B cell (primary cell): ENCODE results near the gene C4orf17. TPM values are rescaled to one million over a fixed set of nuclear protein-coding genes. Genes with fewer than 3 reads are reported as not detected.

Source experiments
- ATAC-seq: fragments of 200-7000 bp; cut with Tn5 transposase; one replicate; pipeline ENCODE4 v1.10.0; 2021; ENCODE audit warnings: low read depth, mild to moderate bottlenecking, moderate number of reproducible peaks, moderate library complexity
- CTCF ChIA-PET: fragments of 350-600 bp; sonication (Branson Sonifier 250); formaldehyde crosslinking; loops from one replicate; lab custom pipeline; 2021; ENCODE audit warnings: antibody characterized with exemption, inconsistent platforms; lab: Charles Lee
- POLR2A ChIA-PET: fragments of 350-600 bp; sonication (Branson Sonifier 250); formaldehyde crosslinking; loops from one replicate; lab custom pipeline; 2021; ENCODE audit warnings: antibody characterized with exemption; lab: Charles Lee
- DNase-seq: peaks from one replicate; pipeline ENCODE4 v3.0.0; 2013
- H2AFZ ChIP-seq: 2 replicates; pipeline ENCODE4 v1.6.1; 2012; ENCODE audit warnings: mild to moderate bottlenecking, low read depth, low read length; ENCODE audit not compliant: insufficient read depth, poor library complexity, severe bottlenecking
- H3K27ac ChIP-seq, 2 donors: 1 replicate in 1 of 2; 2 replicates in 1 of 2; pipeline ENCODE4 v1.5.1; 2012 to 2013; ENCODE audit warnings: low read length in 2 of 2, mild to moderate bottlenecking in 2 of 2, moderate library complexity in 1 of 2
- H3K27me3 ChIP-seq, 4 experiments: fragments of 200-600 bp in 1 of 4; sonication (generic) in 1 of 4; replicated peaks in 1 of 4; 1 replicate in 2 of 4; 2 replicates in 2 of 4; pipeline versions ENCODE4 v1.6.1 to v1.7.0; 2013 to 2016; ENCODE audit warnings: low read length in 3 of 4, mild to moderate bottlenecking in 2 of 4, mixed read lengths in 1 of 4, moderate library complexity in 1 of 4; ENCODE audit not compliant: insufficient read depth in 4 of 4, control insufficient read depth in 3 of 4; ENCODE audit errors: control extremely low read depth in 1 of 4
- H3K36me3 ChIP-seq, 2 experiments: replicated peaks in 1 of 2; 1 replicate in 1 of 2; 2 replicates in 1 of 2; pipeline versions ENCODE4 v1.6.1 to v1.7.1; 2013; ENCODE audit warnings: low read length in 1 of 2; ENCODE audit not compliant: insufficient read depth in 2 of 2, control insufficient read depth in 1 of 2; ENCODE audit errors: control extremely low read depth in 1 of 2, extremely low read depth in 1 of 2
- H3K4me1 ChIP-seq, 2 donors: fragments of 200-600 bp in 1 of 2; sonication (generic) in 1 of 2; 1 replicate in 1 of 2; 2 replicates in 1 of 2; pipeline versions ENCODE4 v1.5.1 to v1.6.1; 2013 to 2017; ENCODE audit warnings: low read length in 2 of 2; ENCODE audit not compliant: control insufficient read depth in 2 of 2, insufficient read depth in 2 of 2
- H3K4me2 ChIP-seq: replicated peaks from 2 replicates; pipeline ENCODE3; 2012; ENCODE audit warnings: mild to moderate bottlenecking, low read depth, low read length; ENCODE audit not compliant: poor library complexity, severe bottlenecking
- H3K4me3 ChIP-seq, 5 experiments: fragments of 200-600 bp in 1 of 5; sonication (generic) in 1 of 5; 1 replicate in 3 of 5; 2 replicates in 2 of 5; pipeline versions ENCODE4 v1.5.1 to v1.7.0; 2011 to 2016; ENCODE audit warnings: low read length in 4 of 5, mild to moderate bottlenecking in 4 of 5, low read depth in 2 of 5, control low read depth in 1 of 5, moderate library complexity in 1 of 5; ENCODE audit not compliant: insufficient read depth in 1 of 5; ENCODE audit errors: control extremely low read depth in 1 of 5, extremely low read depth in 1 of 5
- H3K79me2 ChIP-seq: fragments of 200-600 bp; sonication (generic); one replicate; pipeline ENCODE4 v1.6.0; 2016; ENCODE audit warnings: low read length; ENCODE audit not compliant: control insufficient read depth, insufficient read depth
- H3K9ac ChIP-seq: fragments of 200-600 bp; sonication (generic); 2 replicates; pipeline ENCODE4 v1.6.1; 2017; ENCODE audit warnings: mild to moderate bottlenecking, low read length, moderate library complexity
- H3K9me3 ChIP-seq, 3 donors: one replicate each; pipeline versions ENCODE4 v1.6.1 to v1.7.1; 2013; ENCODE audit warnings: low read length in 2 of 3; ENCODE audit not compliant: control insufficient read depth in 2 of 3, insufficient read depth in 1 of 3; ENCODE audit errors: control extremely low read depth in 1 of 3
- H4K20me1 ChIP-seq: 2 replicates; pipeline ENCODE4 v1.6.0; 2012; ENCODE audit warnings: mild to moderate bottlenecking, low read length; ENCODE audit not compliant: insufficient read depth, control insufficient read depth, poor library complexity, severe bottlenecking
- H3K27ac Mint-ChIP-seq: one replicate; pipeline ENCODE4 v1.8.0; 2021; ENCODE audit warnings: mixed read lengths
- H3K27me3 Mint-ChIP-seq: one replicate; pipeline ENCODE4 v1.8.0; 2021; ENCODE audit warnings: mixed read lengths
- H3K4me1 Mint-ChIP-seq: one replicate; pipeline ENCODE4 v1.8.0; 2021; ENCODE audit warnings: mixed read lengths
- H3K4me3 Mint-ChIP-seq: one replicate; pipeline ENCODE4 v1.8.0; 2021; ENCODE audit warnings: mixed read lengths
- H3K9me3 Mint-ChIP-seq: one replicate; pipeline ENCODE4 v1.8.0; 2022; ENCODE audit warnings: mixed read lengths; ENCODE audit not compliant: insufficient read depth
- EZH2 ChIP-seq: IDR thresholded peaks from 2 replicates; pipeline ENCODE4 v1.6.1; 2012; ENCODE audit warnings: borderline replicate concordance, low read depth, mild to moderate bottlenecking, moderate library complexity, low read length; ENCODE audit not compliant: insufficient read depth, poor library complexity, severe bottlenecking
- WGBS: methylation state at CpG from one replicate; pipeline ENCODE4 v1.1.5; 2013; ENCODE audit warnings: missing lambda C conversion rate; ENCODE audit not compliant: insufficient coverage; 5-methylcytosine and 5-hydroxymethylcytosine counted together
- intact Hi-C: fragments of 100-400 bp; cut with micrococcal nuclease; formaldehyde crosslinking; loops from one replicate; pipeline ENCODE4 v1.10.0; 2022
- polyA plus RNA-seq: library from polyadenylated mRNA; depleted of rRNA; stranded (reverse); fragments of >200 nt; gene quantifications from 2 replicates; pipeline ENCODE4 v1.2.3, GENCODE V29; 2012
- total RNA-seq, 2 donors: library from RNA; stranded (reverse); fragments of 120-200 nt in 1 of 2; gene quantifications; 1 replicate in 1 of 2; 2 replicates in 1 of 2; pipeline versions ENCODE4 v1.2.3 to v1.2.4, GENCODE V29; 2013 to 2022
- TF ChIP-seq, protein P1 (sequence below): fragments of 200-600 bp; IDR thresholded peaks from one replicate; pipeline ENCODE4 v1.8.0; 2022; ENCODE audit warnings: antibody characterized with exemption, mild to moderate bottlenecking

Gene C4orf17
- total and polyA plus RNA-seq, 2 donors (not counting 1 experiment from before 2014, with no cell fraction given) = not detected

DNA sequence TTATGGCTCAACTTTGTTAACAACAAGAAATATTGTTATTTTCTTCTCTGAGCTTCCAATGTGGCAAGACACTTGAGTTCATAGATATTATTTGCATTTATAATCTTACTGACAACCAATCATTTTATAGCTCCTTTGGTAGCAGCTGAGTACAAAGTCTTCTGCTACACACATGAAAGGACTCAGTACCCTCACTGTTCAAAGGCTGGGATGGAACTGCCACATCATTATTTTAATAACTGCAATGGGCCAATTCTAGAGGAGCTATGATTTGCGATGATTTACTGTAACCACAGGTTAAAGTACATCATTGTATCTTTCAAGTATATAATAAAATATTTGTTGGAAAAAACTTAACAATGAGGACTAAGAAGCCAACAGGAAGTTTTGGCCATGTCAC lies 74.7 kb downstream of the C4orf17 start:
- ATAC-seq = no peak
- no peak overlapping the region for H3K27ac Mint-ChIP-seq
- Histone ChIP-seq H3K9ac (no peak overlapping the region), H3K27ac (no peak overlapping the region), H3K79me2 (no peaks in the 10 kb centered on the region), H3K4me2 (no peak overlapping the region), H3K27me3 (peaks cover 0 to 25% (median 2%) of the 10 kb centered on the region in 4 experiments), H3K4me3 (no peak overlapping the region), H3K36me3 (no peaks in the 10 kb centered on the region), H3K9me3 (peaks cover 0 to 1% (median 0%) of the 10 kb centered on the region in 3 donors), H3K4me1 (no peaks in the 10 kb centered on the region), H2AFZ (no peak overlapping the region), H4K20me1 (no peaks in the 10 kb centered on the region)
- no peak overlapping the region for H3K4me3 Mint-ChIP-seq
- WGBS = no CpG with 5 or more reads among the region's 1 CpG
- DNase-seq = no peak
- TF ChIP-seq, protein P1, sequence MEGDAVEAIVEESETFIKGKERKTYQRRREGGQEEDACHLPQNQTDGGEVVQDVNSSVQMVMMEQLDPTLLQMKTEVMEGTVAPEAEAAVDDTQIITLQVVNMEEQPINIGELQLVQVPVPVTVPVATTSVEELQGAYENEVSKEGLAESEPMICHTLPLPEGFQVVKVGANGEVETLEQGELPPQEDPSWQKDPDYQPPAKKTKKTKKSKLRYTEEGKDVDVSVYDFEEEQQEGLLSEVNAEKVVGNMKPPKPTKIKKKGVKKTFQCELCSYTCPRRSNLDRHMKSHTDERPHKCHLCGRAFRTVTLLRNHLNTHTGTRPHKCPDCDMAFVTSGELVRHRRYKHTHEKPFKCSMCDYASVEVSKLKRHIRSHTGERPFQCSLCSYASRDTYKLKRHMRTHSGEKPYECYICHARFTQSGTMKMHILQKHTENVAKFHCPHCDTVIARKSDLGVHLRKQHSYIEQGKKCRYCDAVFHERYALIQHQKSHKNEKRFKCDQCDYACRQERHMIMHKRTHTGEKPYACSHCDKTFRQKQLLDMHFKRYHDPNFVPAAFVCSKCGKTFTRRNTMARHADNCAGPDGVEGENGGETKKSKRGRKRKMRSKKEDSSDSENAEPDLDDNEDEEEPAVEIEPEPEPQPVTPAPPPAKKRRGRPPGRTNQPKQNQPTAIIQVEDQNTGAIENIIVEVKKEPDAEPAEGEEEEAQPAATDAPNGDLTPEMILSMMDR = no peak
- no peak for TF ChIP-seq EZH2
- ChIA-PET POLR2A (no interaction called here), CTCF (no interaction called here)
- H3K9me3 Mint-ChIP-seq = no peaks in the 10 kb centered on the region
- H3K4me1 Mint-ChIP-seq = no peaks in the 10 kb centered on the region
- H3K27me3 Mint-ChIP-seq = peaks cover 32% of the 10 kb centered on the region
- intact Hi-C loops = no loop called here

DNA sequence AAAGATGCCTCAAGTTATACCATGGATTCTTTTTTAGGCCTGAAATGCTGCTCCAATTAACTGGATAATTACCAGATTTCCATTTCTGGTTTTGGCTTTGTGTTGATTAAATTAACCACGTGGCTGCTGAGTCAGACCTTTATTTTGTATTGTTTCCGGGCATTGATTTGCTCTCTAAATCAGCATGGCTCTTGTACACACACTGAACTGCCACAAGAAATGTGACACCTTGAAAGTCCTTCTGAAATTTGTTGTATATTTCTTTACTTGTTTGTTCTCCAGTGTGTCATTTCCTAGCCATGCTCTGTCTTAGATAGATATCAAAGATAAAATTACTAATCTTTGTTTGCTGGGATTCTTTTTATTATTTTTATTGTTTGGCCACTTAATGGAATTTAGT lies 75.5 kb downstream of the C4orf17 start:
- Histone ChIP-seq H3K36me3 (no peaks in the 10 kb centered on the region), H3K4me3 (no peak overlapping the region), H3K4me1 (no peaks in the 10 kb centered on the region), H3K27me3 (peaks cover 0 to 25% (median 2%) of the 10 kb centered on the region in 4 experiments), H3K9me3 (peaks cover 0 to 1% (median 0%) of the 10 kb centered on the region in 3 donors), H4K20me1 (no peaks in the 10 kb centered on the region), H3K27ac (no peak overlapping the region), H2AFZ (no peak overlapping the region), H3K9ac (no peak overlapping the region), H3K79me2 (no peaks in the 10 kb centered on the region), H3K4me2 (no peak overlapping the region)
- no peaks in the 10 kb centered on the region for H3K4me1 Mint-ChIP-seq
- intact Hi-C loops = no loop called here
- ChIA-PET POLR2A (no interaction called here), CTCF (no interaction called here)
- TF ChIP-seq EZH2 = no peak
- TF ChIP-seq, protein P1 = no peak
- DNase-seq (no peak), ATAC-seq (no peak)
- H3K4me3 Mint-ChIP-seq = no peak overlapping the region
- no peaks in the 10 kb centered on the region for H3K9me3 Mint-ChIP-seq
- peaks cover 27% of the 10 kb centered on the region for H3K27me3 Mint-ChIP-seq
- WGBS = no CpG with 5 or more reads among the region's 2 CpGs
- no peak overlapping the region for H3K27ac Mint-ChIP-seq
